Measurements from ENCODE around the gene ZNF709.
"Not testable (repeated sequence)": the region's sequence is repeated elsewhere in the genome, so short reads cannot be mapped to it uniquely, and the experiment has no call there.

Gene ZNF709

DNA sequence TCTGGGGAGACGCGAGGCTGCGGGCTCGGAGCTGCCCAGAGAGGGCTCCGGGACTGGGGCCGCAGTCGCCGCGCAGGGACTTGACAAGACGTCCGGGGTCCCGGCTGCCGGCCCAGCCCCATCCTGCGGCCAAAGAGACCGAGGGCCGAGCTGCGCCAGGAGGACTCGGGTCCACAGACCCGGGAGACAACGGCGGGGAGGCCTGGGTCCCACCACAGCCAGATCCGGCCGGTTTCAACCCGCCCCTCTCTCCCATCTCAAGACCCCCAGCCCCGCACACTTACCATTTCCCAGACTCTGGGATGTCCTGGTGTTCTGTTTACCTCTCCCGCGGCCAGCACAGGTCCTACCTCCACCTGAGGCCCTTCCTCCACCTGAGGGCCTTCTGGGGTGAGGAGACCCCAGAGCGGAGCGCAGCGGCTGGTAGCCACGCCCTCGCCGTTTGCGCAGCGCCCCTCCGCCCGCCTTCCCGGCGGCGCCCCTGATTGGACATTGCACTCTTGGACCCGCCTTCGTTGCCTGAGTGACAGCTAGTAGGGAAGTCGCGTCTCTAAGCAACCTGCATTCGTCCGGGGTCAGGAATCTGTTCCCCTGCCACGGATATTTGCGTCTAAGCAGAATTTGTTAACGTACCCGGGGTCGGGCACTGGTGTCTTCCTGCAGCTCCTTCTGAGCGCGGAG is at the start of gene ZNF709:
Gene ZNF709 (minus strand): TSS at position 446 of the 681 bp plus-strand sequence. CDS start 159 bp downstream, at position 287.
- DNase-seq (ENCODE audit: low spot score) = peak; percentile 84

DNA sequence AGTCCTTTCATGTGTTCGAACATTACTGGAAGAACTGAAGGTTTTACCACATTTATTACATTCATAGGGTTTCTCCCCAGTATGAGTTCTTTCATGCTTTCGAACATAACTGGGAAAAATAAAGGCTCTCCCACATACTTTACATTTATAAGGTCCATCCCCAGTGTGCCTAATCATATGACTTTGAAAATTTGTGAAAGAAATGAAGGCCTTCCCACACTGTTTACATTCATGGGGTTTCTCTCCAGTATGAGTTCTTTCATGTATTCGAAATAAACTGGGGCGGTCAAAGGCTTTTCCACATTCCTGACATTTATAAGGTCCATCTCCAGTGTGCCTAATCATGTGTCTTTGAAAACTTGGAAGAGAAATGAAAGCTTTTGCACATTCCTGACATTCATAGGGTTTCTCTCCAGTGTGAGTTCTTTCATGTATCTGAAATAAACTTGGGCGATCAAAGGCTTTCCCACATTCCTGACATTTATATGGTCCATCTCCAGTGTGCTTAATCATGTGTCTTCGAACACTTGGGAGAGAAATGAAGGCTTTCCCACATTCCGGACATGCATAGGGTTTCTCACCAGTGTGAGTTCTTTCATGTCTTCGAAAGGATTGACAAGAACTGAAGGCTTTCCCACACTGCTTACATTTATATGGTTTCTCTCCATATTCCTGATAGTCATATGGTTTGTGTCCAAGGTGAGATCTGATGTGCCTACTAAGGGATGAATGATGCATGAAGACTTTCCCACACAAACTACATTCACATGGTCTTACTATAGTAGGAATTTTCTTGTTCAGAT is 42.6 kb upstream of the ZNF709 start:
- no peak for DNase-seq (ENCODE audit: low spot score)

DNA sequence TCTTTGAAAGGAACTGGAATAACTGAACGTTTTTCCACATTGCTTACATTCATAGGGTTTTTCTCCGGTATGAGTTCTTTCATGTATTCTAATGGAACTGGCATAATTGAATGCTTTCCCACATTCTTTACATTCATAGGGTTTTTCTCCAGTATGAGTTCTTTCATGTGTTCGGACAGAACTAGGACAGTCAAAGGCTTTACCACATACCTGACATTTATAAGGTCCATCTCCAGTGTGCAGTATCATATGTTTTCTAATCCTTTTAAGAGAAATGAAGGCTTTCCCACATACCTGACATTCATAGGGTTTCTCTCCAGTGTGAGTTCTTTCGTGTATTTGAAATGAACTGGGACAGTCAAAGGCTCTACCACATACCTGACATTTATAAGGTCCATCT is 41.9 kb upstream of the ZNF709 start:
- no peak for DNase-seq (ENCODE audit: low spot score)

DNA sequence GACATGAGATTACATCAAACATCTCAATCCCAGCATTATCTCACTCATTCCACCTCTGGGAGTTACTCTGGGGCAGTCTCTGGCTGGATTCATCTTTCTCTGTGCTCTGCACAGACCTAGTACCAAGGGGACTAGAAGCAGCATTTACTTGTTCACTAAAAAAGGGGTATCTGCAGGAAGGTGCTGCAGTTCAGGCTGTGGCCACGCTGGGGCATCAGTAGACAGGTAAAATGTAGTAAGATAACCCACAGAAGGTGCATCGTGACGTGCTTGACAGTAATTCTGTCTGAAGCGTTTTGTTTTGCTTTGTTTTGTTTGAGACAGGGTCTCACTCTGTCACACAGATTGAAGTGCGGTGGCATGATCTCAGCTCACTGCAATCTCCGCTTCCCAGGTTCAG is 37.4 kb upstream of the ZNF709 start:
- DNase-seq (ENCODE audit: low spot score) = no peak

DNA sequence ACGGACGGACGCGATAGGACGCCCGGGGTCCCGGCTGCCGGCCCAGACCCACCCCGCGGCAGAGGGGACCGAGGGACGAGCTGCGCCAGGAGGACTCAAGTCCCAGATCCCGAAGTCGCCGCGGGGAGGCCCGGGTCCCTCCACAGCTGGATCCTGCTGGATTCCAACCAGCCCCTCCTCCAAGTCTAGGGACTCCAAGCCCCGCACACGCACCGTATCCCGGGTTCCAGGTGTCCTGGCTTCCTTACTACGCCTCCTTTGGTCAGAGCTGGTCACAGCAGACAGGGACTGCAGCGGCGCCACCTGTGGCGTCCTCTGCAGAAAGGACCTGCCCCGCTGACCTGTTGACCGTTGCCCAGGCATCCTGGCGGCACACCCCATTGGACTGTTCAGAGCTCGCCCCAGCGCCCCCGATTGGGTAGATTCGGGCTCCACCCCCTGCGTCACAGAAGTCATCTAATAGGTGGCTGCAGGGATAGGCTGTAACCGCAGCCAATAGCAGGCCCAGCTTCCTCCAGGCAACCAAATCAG is 29.0 kb upstream of the ZNF709 start:
- no peak for DNase-seq (ENCODE audit: low spot score)

DNA sequence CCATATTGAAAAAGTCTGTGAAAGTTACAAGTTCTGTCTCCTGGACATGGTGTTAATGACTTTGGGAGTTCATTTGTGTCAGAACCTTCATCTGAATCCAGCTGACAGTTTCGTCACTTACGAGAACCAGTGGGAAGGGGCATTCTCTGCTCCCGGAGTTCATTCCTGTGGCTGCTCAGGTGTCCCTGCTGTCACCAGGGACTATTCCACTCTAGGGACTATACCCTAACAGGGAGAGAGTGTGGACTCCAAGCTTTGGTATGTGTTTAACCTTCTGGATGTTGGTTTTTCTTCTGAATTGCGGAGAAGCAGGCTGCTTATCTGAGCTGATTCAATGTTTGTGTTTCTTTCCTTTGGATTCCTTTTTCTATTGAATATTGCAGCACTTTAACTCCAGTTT is 12.4 kb upstream of the ZNF709 start:
- no peak for DNase-seq (ENCODE audit: low spot score)

DNA sequence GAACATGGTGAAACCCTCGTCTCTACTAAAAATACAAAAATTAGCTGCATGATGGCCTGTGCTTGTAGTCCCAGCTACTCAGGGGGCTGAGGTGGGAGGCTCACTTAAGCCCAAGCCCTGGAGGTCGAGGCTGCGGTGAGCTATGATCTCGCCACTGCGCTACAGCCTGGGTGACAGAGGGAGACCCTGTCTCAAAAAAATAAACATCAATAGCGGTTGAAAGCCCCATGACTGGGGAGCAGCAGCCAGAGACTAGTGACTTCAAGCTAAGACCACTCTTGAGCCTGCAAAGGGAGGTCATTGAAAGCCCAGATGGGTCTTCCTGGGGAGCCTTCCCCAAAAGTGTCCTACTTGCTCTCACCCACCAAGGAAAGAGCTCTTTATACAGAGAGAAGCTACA is 11.9 kb upstream of the ZNF709 start:
- DNase-seq (ENCODE audit: low spot score) = no peak

DNA sequence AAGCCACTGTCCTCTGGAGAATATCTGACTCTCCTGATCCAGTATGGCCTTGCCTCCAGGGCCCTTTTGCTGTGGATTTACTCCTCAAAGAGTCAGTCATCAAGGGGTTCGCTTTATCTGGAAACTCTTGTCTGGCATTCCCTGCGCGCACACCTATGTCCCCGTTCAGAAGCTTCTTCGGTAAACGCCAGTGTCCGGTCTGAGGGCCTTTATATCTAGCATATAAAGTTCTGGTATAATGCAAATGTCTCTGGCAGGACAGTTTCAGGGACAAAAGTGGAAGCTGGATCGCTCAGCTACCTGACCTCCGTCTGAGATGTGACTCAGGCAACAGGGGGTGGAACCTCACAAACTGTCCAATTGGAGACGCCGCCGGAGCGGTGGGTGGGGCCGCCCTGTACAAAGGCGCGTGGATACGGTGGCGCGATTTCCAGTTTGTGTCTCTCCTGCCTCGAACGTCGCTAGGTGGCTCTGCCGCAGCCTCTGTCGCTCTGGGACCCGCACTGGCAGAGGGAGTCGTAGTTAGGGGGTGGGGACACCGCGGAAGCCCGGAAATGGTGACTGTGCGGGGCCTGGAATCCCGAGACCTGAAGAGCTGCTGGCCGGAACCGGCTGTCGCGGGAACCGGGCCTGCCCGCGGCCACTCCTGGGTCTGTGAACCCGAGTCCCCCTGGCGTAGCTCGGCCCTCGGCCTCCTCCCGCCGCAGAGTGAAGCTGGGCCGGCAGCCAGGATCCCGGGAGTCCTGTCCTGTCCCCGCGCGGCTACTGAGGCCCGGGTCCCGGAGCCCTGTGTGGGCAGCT is 10.6 kb upstream of the ZNF709 start:
- peak; percentile 95 for DNase-seq (ENCODE audit: low spot score)

DNA sequence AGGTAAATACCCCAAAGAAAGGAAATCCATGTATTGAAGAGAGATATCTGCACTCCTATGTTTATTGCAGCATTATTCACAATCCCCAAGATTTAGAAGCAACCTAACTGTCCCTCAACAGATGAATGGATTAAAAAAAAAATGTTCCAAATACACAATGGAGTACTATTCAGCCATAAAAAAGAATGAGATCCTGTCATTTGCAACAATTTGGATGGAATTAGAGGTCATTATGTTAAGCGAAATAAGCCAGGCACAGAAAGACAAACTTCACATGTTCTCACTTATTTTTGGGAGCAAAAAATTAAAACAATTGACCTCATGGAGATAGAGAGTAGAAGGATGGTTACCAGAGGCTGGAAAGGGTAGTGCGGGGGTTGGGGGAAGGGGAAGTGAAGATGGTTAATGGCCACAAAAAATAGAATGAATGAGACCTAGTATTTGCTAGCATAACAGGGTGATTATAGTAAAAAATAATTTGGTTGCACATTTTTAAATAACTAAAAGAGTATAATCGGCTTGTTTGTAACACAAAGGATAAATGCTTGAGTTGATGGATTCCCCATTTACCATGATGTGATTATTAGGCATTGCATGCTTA is 9.7 kb upstream of the ZNF709 start:
- DNase-seq (ENCODE audit: low spot score) = no peak

DNA sequence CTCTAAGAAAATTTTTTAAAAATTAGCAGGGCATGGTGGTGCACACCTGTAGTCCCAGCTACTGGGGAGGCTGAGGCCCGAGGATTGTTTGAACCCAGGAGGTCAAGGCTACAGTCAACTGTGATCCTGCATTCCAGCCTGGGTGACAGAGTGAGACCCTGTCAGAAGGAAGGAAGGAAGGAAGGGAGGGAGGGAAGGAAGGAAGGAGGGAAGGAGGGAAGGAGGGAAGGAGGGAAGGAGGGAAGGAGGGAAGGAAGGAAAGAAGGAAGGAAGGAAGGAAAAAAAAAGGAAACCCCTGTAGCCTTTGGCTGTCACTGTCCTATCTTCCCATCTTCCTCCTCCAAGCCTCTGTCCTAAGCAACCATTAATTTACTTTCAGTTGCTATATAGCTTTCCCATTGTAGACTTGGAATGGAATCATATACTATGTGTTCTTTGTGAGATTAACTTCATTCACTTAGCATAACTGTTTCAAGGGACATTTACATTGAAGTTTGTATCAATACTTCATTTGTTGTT is 1.7 kb upstream of the ZNF709 start:
- DNase-seq (ENCODE audit: low spot score) = not testable (repeated sequence)

DNA sequence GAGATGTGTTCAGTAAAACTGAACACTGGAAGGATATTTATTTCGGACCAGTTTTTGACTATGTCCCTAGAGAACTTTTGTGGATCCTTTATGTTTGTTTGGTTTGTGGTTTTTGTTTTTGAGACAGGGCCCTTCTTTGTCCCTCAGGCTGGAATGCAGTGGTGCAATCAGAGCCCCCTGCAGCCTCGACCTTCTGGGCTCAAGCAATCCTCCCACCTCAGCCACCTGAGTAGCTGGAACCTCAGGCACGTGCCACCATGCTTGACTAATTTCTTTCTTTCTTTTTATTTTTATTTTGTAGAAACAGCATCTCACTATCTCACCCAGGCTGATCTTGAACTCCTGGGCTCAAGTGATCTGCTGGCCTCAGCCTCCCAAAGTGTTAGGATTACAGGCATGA is 955 bp upstream of the ZNF709 start:
- DNase-seq (ENCODE audit: low spot score) = no peak

DNA sequence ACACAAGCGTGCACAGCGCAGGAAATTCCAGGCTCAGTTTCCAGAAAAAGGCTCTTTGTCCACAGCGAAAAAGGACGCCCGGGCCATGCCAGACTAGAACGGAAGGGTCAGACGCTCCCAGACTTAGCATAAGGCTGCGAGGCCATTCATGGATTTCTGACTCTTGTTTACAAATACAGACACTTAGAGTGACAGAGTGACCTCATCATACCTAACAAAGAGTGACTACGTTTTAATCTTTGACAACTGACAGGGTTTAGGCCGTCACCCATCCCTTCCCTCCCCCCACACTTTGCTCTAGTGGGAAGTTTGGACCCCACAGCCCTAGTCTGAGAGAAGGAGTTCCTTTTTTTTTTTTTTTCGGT is 418 bp upstream of the ZNF709 start:
- peak; percentile 28 for DNase-seq (ENCODE audit: low spot score)

DNA sequence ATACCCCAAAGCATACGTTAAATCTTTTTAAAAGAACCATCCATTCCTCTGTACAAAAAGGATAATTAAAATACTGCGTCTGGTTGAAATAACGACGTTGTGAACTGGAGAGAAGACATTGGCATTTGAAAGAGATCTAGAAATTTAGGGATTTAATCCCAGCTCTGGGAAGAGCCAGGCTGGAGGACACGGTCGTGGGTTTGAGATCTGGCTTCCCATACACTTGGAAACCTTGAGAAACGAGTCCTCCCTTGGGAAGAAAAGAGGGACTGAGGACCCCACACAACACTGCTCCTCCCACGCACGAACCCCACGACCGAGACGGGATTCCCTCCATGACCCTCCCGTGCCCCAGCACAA is 625 bp downstream of the ZNF709 start:
- DNase-seq (ENCODE audit: low spot score) = no peak

DNA sequence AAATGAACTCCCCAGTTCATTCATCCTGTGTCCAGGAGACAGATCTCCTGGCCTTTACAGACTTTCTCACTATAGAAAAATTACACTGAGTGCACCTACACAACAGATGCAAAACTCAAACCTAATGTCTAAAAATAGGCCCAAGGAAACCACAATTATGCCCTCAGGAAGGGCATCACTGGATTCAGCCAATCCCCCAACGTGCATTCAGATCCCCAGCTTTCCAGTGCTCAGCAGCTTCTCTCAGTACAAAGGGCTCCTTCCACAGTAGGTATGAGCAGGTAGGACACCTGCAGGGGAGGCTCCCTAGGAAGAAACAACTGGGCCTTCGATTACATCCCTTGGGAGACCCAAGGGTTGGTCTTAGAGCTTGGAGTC is 2.1 kb downstream of the ZNF709 start:
- DNase-seq (ENCODE audit: low spot score) = peak; percentile 26

DNA sequence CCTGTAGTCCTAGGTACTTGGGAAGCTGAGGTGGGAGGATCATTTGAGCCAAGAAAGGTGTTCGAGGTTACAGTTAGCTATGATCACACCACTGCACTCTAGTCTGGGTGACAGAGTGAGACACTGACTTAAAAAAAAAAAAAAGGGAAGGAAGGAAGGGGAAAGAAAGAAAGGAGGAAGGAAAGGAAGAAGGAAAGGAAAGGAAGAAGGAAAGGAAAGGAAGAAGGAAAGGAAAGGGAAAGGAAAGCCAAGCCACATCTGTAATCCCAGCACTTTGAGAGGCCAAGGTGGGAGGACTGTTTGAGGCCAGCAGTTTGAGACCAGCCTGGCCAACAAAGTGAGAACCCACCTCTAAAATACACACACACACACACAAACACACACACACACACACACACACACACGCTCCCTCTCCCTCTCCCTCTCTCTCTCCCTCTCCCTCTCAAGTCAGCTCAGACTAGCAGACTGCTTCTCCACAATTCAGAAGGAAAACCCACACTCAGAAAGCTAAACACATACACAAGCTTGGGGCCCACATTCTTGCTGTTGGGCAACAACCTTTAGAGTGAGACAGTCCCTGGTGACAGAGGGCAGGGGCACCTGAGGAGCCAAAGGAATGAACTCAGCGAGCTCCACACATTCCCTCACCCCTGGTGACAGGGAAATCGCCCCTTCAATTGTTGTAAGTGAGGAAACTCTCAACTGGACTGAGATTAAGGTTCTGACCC is 2.7 kb downstream of the ZNF709 start:
- no peak for DNase-seq (ENCODE audit: low spot score)

DNA sequence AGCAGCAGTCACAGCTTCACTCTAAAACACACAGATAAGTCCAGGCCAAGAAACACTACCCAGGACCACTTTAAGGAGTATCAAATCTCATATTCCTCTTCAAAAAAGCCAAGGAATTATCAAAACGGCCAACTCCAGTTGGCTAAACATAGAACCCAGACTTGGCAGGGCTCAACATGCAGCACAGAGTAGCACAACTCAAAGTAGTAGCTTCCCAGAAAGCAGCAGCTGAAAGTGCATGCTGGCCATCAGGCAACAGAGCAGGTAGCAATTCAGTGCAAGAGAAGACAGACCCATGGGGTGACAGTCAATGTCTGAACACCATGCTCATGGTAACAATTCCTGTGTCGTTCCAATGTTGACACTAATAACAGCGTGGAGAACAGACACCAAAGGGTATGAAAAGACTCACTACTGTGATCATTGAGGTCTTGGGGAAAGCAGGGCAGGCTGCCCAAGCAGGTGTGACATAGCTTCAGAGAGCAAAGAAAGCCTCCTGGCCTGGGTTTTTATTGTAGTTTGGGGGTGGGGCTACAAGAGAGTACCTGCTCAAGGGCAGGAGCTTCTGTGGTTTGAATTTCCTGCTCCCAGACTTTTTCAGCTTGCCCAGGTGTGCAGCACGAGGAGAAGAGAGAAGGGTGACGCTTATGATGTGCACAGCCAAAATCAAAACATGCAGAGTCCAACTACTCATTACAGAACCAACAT is 6.2 kb downstream of the ZNF709 start:
- DNase-seq (ENCODE audit: low spot score) = no peak

DNA sequence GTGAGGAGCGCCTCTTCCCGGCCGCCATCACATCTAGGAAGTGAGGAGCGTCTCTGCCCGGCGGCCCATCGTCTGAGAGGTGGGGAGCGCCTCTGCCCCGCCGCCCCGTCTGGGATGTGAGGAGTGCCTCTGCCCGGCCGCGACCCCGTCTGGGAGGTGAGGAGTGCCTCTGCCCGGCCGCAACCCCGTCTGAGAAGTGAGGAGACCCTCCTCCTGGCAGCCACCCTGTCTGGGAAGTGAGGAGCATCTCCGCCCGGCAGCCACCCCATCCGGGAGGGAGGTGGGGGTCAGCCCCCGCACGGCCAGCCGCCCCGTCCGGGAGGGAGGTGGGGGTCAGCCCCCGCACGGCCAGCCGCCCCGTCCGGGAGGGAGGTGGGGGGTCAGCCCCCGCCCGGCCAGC is 17.0 kb downstream of the ZNF709 start:
- DNase-seq (ENCODE audit: low spot score) = not testable (repeated sequence)

DNA sequence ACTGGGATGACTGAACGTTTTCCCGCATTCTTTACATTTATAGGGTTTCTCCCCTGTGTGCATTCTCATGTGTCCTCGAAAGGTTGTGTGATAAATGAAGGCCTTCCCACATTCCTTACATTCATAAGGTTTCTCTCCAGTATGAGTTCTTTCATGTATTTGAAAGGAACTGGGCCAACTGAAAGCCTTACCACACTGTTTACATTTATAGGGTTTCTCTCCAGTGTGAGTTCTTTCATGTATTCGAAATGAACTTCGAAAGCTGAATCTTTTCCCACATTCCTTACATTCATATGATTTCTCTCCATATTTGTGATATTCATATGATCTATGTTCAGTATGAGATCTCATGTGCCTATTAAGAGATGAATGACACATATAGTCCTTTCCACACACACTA is 19.4 kb downstream of the ZNF709 start:
- DNase-seq (ENCODE audit: low spot score) = no peak

DNA sequence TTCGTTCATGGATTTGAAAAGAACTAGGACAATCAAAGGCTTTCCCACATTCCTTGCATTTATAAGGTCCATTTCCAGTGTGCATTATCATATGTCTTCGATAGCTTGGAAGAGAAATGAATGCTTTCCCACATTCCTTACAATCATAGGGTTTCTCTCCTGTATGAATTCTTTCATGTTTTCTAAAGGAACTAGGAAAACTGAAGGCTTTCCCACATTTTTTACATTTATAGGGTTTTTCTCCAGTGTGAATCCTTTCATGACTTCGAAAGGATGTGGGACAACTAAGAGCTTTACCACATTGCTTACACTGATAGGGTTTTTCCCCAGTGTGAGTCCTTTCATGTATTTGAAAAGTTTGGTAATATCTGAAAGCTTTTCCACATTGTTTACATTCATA is 19.8 kb downstream of the ZNF709 start:
- DNase-seq (ENCODE audit: low spot score) = no peak

DNA sequence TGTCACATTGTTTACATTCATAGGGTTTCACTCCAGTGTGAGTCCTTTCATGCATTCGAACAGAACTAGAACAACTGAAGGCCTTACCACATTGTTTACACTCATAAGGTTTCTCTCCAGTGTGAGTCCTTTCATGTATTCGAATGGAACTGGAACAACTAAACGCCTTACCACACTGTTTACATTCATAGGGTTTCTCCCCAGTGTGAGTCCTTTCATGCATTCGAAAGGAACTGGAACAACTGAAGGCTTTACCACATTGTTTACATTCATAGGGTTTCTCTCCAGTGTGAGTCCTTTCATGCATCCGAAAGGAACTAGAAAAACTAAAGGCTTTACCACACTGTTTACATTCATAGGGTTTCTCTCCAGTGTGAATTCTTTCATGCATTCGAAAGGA is 20.5 kb downstream of the ZNF709 start:
- DNase-seq (ENCODE audit: low spot score) = not testable (repeated sequence)

DNA sequence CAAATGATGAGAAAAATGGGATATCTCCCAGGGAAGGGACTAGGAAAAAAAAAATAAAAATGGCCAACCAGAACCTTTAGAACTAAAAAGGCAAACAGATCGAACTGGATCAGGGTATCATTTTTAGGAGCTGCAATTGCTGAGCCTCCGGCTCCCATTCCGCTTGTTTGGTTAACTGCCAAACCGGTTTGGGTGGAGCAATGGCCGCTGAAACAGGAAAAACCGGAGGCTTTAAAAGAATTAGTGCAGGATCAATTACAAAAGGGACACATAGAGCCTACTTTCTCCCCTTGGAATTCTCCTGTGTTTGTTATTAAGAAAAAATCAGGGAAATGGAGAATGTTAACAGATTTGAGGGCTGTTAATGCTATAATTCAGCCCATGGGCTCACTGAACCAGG is 31.1 kb downstream of the ZNF709 start:
- DNase-seq (ENCODE audit: low spot score) = no peak
